ENCODE results near the gene FIBCD1.

The FIBCD1 gene

DNA sequence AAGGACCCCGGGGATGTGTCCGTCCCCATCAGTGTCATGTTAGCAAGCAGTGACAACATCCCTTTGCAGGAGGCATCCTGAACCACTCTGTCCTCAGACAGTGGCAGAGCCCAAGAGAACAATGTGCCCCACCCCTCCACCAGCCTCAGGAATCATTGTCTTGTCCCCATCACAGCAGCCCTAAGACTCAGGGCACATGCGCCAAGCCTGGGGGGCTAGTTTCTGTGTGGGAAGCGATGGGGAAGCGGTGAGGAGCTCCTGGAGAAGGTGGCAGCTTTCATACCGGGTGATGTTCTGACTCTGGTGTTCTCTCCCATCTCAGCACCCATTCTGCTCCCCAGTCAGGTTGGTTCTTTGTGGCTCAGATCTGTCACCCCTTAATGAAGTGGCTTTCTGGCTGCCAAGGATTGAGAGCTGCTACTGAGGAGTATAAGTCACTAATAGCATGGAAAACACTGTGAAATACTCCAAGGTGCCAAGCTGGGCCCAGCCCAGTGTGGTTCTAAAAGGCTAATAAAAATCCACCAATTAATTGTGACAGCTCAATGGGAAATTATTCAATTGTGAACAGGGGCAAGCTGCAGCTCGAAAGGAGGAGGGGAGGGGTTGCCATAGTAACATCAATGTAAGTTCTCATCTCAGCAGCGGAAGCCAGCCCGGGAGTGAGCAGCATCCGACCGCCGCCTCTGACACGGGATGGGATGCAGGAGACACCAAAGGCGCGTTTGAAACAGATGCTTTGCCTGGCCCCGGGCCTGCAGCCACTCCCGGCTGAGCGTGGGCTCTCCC lies 47.2 kb downstream of the FIBCD1 start:
- H3K27me3 ChIP-seq (ENCODE audit: insufficient read depth, poor library complexity, severe bottlenecking): no peaks in the 10 kb centered on the region
- no peak for DNase-seq (ENCODE audit: low read depth in 1 of 2, low spot score in 1 of 2)

DNA sequence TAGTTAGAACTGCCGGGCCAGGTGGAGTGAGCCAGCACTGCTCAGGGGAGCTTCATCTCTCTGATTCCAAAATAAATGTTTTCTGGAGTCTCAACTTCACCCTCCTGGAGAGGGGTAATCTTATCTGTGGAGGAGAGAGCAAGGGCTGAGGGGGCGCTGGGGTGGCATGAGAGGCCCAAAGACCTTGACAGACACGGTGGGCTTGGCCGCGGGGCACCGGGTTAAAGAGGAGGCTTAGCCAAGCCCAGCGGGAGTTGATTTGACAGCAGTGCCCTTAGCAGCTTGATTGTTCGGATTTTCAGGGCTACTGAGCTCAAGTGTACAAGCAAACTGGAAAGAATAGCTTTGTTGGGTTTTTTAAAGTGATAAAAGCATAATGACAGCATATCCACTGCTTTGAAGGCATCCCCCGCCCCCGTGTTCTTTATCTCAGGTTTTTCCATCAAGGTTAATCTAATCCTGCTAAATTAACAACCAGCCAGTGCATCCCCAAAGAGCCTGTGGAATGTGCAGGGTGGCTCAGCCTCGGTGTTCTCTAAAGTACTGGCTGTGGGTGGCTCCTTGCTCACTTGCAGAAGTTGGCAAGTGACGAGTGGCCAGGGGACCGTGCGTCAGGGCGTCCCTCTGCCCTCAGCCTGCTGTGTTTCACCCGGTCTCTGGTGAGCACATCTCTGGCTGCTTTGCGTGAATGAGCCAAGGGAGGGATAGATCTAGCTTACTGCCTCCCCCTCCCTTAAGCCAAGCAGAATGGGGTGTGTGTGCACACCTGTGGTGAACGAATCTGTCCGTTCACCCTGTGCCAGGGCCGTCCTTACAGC lies 48.0 kb downstream of the FIBCD1 start:
- H3K27me3 ChIP-seq (ENCODE audit: insufficient read depth, poor library complexity, severe bottlenecking): no peaks in the 10 kb centered on the region
- TF ChIP-seq SPI1 (IDR thresholded peaks at IDR 0.05; ENCODE audit: borderline replicate concordance, low read depth): no peak
- TF ChIP-seq POLR2AphosphoS5 (IDR thresholded peaks at IDR 0.05; ENCODE audit: low read depth): no peak
- TF ChIP-seq GABPA (IDR thresholded peaks at IDR 0.05; ENCODE audit: low read depth): no peak
- TF ChIP-seq, protein P1, sequence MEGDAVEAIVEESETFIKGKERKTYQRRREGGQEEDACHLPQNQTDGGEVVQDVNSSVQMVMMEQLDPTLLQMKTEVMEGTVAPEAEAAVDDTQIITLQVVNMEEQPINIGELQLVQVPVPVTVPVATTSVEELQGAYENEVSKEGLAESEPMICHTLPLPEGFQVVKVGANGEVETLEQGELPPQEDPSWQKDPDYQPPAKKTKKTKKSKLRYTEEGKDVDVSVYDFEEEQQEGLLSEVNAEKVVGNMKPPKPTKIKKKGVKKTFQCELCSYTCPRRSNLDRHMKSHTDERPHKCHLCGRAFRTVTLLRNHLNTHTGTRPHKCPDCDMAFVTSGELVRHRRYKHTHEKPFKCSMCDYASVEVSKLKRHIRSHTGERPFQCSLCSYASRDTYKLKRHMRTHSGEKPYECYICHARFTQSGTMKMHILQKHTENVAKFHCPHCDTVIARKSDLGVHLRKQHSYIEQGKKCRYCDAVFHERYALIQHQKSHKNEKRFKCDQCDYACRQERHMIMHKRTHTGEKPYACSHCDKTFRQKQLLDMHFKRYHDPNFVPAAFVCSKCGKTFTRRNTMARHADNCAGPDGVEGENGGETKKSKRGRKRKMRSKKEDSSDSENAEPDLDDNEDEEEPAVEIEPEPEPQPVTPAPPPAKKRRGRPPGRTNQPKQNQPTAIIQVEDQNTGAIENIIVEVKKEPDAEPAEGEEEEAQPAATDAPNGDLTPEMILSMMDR (IDR thresholded peaks at IDR 0.05; ENCODE audit: insufficient read depth, low read length): no peak
- TF ChIP-seq, protein P2, sequence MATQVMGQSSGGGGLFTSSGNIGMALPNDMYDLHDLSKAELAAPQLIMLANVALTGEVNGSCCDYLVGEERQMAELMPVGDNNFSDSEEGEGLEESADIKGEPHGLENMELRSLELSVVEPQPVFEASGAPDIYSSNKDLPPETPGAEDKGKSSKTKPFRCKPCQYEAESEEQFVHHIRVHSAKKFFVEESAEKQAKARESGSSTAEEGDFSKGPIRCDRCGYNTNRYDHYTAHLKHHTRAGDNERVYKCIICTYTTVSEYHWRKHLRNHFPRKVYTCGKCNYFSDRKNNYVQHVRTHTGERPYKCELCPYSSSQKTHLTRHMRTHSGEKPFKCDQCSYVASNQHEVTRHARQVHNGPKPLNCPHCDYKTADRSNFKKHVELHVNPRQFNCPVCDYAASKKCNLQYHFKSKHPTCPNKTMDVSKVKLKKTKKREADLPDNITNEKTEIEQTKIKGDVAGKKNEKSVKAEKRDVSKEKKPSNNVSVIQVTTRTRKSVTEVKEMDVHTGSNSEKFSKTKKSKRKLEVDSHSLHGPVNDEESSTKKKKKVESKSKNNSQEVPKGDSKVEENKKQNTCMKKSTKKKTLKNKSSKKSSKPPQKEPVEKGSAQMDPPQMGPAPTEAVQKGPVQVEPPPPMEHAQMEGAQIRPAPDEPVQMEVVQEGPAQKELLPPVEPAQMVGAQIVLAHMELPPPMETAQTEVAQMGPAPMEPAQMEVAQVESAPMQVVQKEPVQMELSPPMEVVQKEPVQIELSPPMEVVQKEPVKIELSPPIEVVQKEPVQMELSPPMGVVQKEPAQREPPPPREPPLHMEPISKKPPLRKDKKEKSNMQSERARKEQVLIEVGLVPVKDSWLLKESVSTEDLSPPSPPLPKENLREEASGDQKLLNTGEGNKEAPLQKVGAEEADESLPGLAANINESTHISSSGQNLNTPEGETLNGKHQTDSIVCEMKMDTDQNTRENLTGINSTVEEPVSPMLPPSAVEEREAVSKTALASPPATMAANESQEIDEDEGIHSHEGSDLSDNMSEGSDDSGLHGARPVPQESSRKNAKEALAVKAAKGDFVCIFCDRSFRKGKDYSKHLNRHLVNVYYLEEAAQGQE (IDR thresholded peaks at IDR 0.05; ENCODE audit: insufficient replicate concordance, low read depth): no peak
- DNase-seq (ENCODE audit: low read depth in 1 of 2, low spot score in 1 of 2): no peak
- H3K27ac ChIP-seq (replicated peaks): no peak overlapping the region
- no peak overlapping the region for H3K4me3 ChIP-seq (replicated peaks; ENCODE audit: insufficient read depth, low read length)

More for the DNA sequence above, 47.2 kb downstream of the FIBCD1 start:
- Histone ChIP-seq H3K27ac (replicated peaks) (no peak overlapping the region), H3K4me3 (replicated peaks; ENCODE audit: insufficient read depth, low read length) (no peak overlapping the region)
- TF ChIP-seq SPI1 (IDR thresholded peaks at IDR 0.05; ENCODE audit: borderline replicate concordance, low read depth): no peak
- TF ChIP-seq GABPA (IDR thresholded peaks at IDR 0.05; ENCODE audit: low read depth): no peak
- TF ChIP-seq, protein P1 (IDR thresholded peaks at IDR 0.05; ENCODE audit: insufficient read depth, low read length): no peak
- TF ChIP-seq POLR2AphosphoS5 (IDR thresholded peaks at IDR 0.05; ENCODE audit: low read depth): no peak
- TF ChIP-seq, protein P2 (IDR thresholded peaks at IDR 0.05; ENCODE audit: insufficient replicate concordance, low read depth): no peak

DNA sequence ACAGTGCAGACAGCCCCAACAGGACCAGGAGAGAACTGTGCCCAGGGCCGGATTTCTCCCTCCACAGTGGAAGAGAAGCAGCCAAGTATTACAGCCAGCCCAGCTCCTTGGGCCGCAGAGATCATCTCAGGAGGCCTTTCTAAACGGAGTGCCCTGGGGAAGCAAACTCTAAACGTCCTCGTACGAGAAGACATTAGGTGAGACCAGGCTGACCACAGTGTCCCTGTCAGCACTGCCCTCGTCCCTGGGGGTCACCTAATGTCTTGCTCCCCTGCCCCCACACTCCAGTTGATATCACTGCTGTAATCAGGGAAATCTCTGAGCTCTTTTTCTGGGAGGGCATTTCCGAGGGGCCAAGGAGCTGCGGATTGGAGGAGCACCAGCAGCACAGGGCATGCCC lies 48.9 kb downstream of the FIBCD1 start:
- no peak overlapping the region for H3K27ac ChIP-seq (replicated peaks)
- no peak for DNase-seq (ENCODE audit: low read depth in 1 of 2, low spot score in 1 of 2)
- TF ChIP-seq, protein P1 (IDR thresholded peaks at IDR 0.05; ENCODE audit: insufficient read depth, low read length): no peak
- TF ChIP-seq GABPA (IDR thresholded peaks at IDR 0.05; ENCODE audit: low read depth): no peak
- no peak for TF ChIP-seq SPI1 (IDR thresholded peaks at IDR 0.05; ENCODE audit: borderline replicate concordance, low read depth)
- TF ChIP-seq, protein P2 (IDR thresholded peaks at IDR 0.05; ENCODE audit: insufficient replicate concordance, low read depth): no peak
- no peak for TF ChIP-seq POLR2AphosphoS5 (IDR thresholded peaks at IDR 0.05; ENCODE audit: low read depth)
- no peaks in the 10 kb centered on the region for H3K27me3 ChIP-seq (ENCODE audit: insufficient read depth, poor library complexity, severe bottlenecking)
- no peak overlapping the region for H3K4me3 ChIP-seq (replicated peaks; ENCODE audit: insufficient read depth, low read length)
